Neuronal stem cell (in vitro differentiated cells): ENCODE data around the gene HES7.
A peak's percentile ranks its signal among the peaks of the same experiment; 100 is the strongest.

Experiments used
- DNase-seq: peaks from one replicate; pipeline ENCODE4 v3.0.0-alpha.2; 2013; ENCODE audit warnings: low spot score
- H2AFZ ChIP-seq: one replicate; pipeline ENCODE4 v1.6.1; 2013; ENCODE audit warnings: mild to moderate bottlenecking, low read length, inconsistent platforms
- H2AK5ac ChIP-seq: 2 replicates; pipeline ENCODE4 v1.6.1; 2013; ENCODE audit warnings: low read depth, mild to moderate bottlenecking, inconsistent platforms, low read length, moderate library complexity, mixed read lengths
- H2BK120ac ChIP-seq: 2 replicates; pipeline ENCODE4 v1.6.1; 2013; ENCODE audit warnings: low read depth, mild to moderate bottlenecking, inconsistent platforms, low read length, moderate library complexity, mixed read lengths
- H2BK12ac ChIP-seq: one replicate; pipeline ENCODE4 v1.6.1; 2013; ENCODE audit warnings: low read length, inconsistent platforms
- H2BK15ac ChIP-seq: 2 replicates; pipeline ENCODE4 v1.6.1; 2013; ENCODE audit warnings: mild to moderate bottlenecking, low read length, inconsistent platforms, mixed read lengths
- H2BK5ac ChIP-seq: one replicate; pipeline ENCODE4 v1.6.1; 2013; ENCODE audit warnings: inconsistent platforms, mild to moderate bottlenecking, low read length, moderate library complexity
- H3K14ac ChIP-seq: one replicate; pipeline ENCODE4 v1.6.1; 2013; ENCODE audit warnings: low read length, inconsistent platforms
- H3K18ac ChIP-seq: 2 replicates; pipeline ENCODE4 v1.6.1; 2013; ENCODE audit warnings: low read length, inconsistent platforms
- H3K23ac ChIP-seq: 2 replicates; pipeline ENCODE4 v1.6.1; 2013; ENCODE audit warnings: low read depth, mild to moderate bottlenecking, mixed read lengths, low read length, inconsistent platforms; ENCODE audit not compliant: poor library complexity
- H3K27ac ChIP-seq: replicated peaks from 3 replicates; pipeline ENCODE4 v1.5.1; 2013; ENCODE audit warnings: low read length, inconsistent platforms
- H3K27me3 ChIP-seq, 3 experiments: 2 replicates each; pipeline ENCODE4 v1.6.1; 2013; ENCODE audit warnings: low read length in 3 of 3, mild to moderate bottlenecking in 2 of 3, inconsistent platforms in 1 of 3, low read depth in 1 of 3, mixed read lengths in 1 of 3, moderate library complexity in 1 of 3; ENCODE audit not compliant: control insufficient read depth in 3 of 3, insufficient read depth in 3 of 3
- H3K36me3 ChIP-seq, 2 donors: replicated peaks in 1 of 2; 2 replicates each; pipeline ENCODE4 v1.6.1; 2013; ENCODE audit warnings: low read length in 2 of 2; ENCODE audit not compliant: control insufficient read depth in 2 of 2, insufficient read depth in 2 of 2
- H3K4ac ChIP-seq: 2 replicates; pipeline ENCODE4 v1.6.1; 2013; ENCODE audit warnings: inconsistent platforms, mild to moderate bottlenecking, low read length, moderate library complexity
- H3K4me1 ChIP-seq, 2 donors: 1 replicate in 1 of 2; 2 replicates in 1 of 2; pipeline ENCODE4 v1.6.1; 2013; ENCODE audit warnings: low read length in 2 of 2, low read depth in 1 of 2; ENCODE audit not compliant: control insufficient read depth in 2 of 2, insufficient read depth in 1 of 2
- H3K4me2 ChIP-seq: one replicate; pipeline ENCODE4 v1.6.1; 2013; ENCODE audit warnings: mild to moderate bottlenecking, low read length, inconsistent platforms; ENCODE audit not compliant: insufficient read depth, poor library complexity, severe bottlenecking
- H3K4me3 ChIP-seq, 2 donors: 2 replicates each; pipeline ENCODE4 v1.5.1; 2013; ENCODE audit warnings: low read length in 2 of 2, mild to moderate bottlenecking in 2 of 2, inconsistent platforms in 1 of 2, moderate library complexity in 1 of 2
- H3K79me1 ChIP-seq: one replicate; pipeline ENCODE4 v1.6.1; 2013; ENCODE audit warnings: low read depth, mild to moderate bottlenecking, inconsistent platforms, low read length, moderate library complexity
- H3K9ac ChIP-seq: one replicate; pipeline ENCODE4 v1.6.1; 2013; ENCODE audit warnings: mild to moderate bottlenecking, low read depth, low read length, inconsistent platforms; ENCODE audit not compliant: poor library complexity
- H3K9me3 ChIP-seq, 2 donors: replicated peaks in 1 of 2; 2 replicates each; pipeline versions ENCODE3 to v1.6.1; 2013; ENCODE audit warnings: low read length in 2 of 2, mild to moderate bottlenecking in 2 of 2, inconsistent platforms in 1 of 2, low read depth in 1 of 2, mixed read lengths in 1 of 2, moderate library complexity in 1 of 2; ENCODE audit not compliant: control insufficient read depth in 2 of 2, insufficient read depth in 1 of 2
- H4K8ac ChIP-seq: one replicate; pipeline ENCODE4 v1.6.1; 2013; ENCODE audit warnings: low read depth, mild to moderate bottlenecking, inconsistent platforms, low read length, moderate library complexity
- H4K91ac ChIP-seq: one replicate; pipeline ENCODE4 v1.6.1; 2013; ENCODE audit warnings: low read length, low read depth, mild to moderate bottlenecking, inconsistent platforms; ENCODE audit not compliant: poor library complexity
- WGBS, 2 donors: extraction: QIAGEN DNeasy Blood & Tissue Kit; methylation state at CpG; one replicate each; pipeline ENCODE4 v1.1.7; 2013; ENCODE audit warnings: missing lambda C conversion rate in 2 of 2, mixed read lengths in 1 of 2; ENCODE audit not compliant: insufficient read length in 2 of 2, insufficient replicate concordance in 1 of 2; ENCODE audit errors: extremely low coverage in 2 of 2; 5-methylcytosine and 5-hydroxymethylcytosine counted together

Gene HES7

GRCh38 chr17:8133399-8133798 is 9.5 kb upstream of the HES7 start:
- peak overlapping the region; percentile 18 for H2BK12ac ChIP-seq
- no CpG with 5 or more reads among the region's 12 CpGs for WGBS, 2 donors
- DNase-seq, result no peak
- H3K36me3 ChIP-seq, result no peaks in the 10 kb centered on the region
- peak overlapping the region in 1 of 2 donors; percentile 1 for H3K4me3 ChIP-seq
- H2BK120ac ChIP-seq, result no peak overlapping the region
- no peak overlapping the region for H3K9ac ChIP-seq
- peak overlapping the region; percentile 66 for H3K18ac ChIP-seq
- H3K4me2 ChIP-seq, result no peak overlapping the region
- no peak overlapping the region for H3K14ac ChIP-seq
- H2AK5ac ChIP-seq, result no peak overlapping the region
- H3K27ac ChIP-seq, result peak overlapping the region; percentile 69
- peak overlapping the region; percentile 88 for H2AFZ ChIP-seq
- H3K4me1 ChIP-seq, result peaks cover 0 to 13% of the 10 kb centered on the region in 2 donors
- H4K8ac ChIP-seq, result peak overlapping the region; percentile 53
- H2BK15ac ChIP-seq, result no peak overlapping the region
- no peak overlapping the region for H4K91ac ChIP-seq
- H3K9me3 ChIP-seq, result no peaks in the 10 kb centered on the region
- H3K4ac ChIP-seq, result no peak overlapping the region
- no peaks in the 10 kb centered on the region for H3K79me1 ChIP-seq
- H2BK5ac ChIP-seq, result no peak overlapping the region
- H3K23ac ChIP-seq, result no peak overlapping the region
- H3K27me3 ChIP-seq, result peaks cover 0 to 9% (median 0%) of the 10 kb centered on the region in 3 experiments

GRCh38 chr17:8131844-8132441 is 8.0 kb upstream of the HES7 start:
- H2BK5ac ChIP-seq, result no peak overlapping the region
- no peak overlapping the region for H3K4ac ChIP-seq
- no peak overlapping the region for H3K9ac ChIP-seq
- H3K18ac ChIP-seq, result no peak overlapping the region
- no peaks in the 10 kb centered on the region for H3K79me1 ChIP-seq
- no peaks in the 10 kb centered on the region for H3K36me3 ChIP-seq
- no peaks in the 10 kb centered on the region for H3K9me3 ChIP-seq
- no peak for DNase-seq
- H3K4me3 ChIP-seq, result no peak overlapping the region
- no peak overlapping the region for H3K27ac ChIP-seq
- H2AK5ac ChIP-seq, result no peak overlapping the region
- no peak overlapping the region for H3K4me2 ChIP-seq
- H2BK120ac ChIP-seq, result no peak overlapping the region
- H3K27me3 ChIP-seq, result peaks cover 0 to 10% (median 0%) of the 10 kb centered on the region in 3 experiments
- H3K14ac ChIP-seq, result no peak overlapping the region
- H2AFZ ChIP-seq, result no peak overlapping the region
- peaks cover 3 to 12% of the 10 kb centered on the region in 2 donors for H3K4me1 ChIP-seq
- no peak overlapping the region for H2BK15ac ChIP-seq
- no peak overlapping the region for H2BK12ac ChIP-seq
- no peak overlapping the region for H4K91ac ChIP-seq
- H3K23ac ChIP-seq, result no peak overlapping the region
- WGBS, 2 donors, result no CpG with 5 or more reads among the region's 3 CpGs
- no peak overlapping the region for H4K8ac ChIP-seq

- Histone ChIP-seq H2BK12ac (peak overlapping the region; percentile 84), H3K4me2 (no peak overlapping the region), H2AK5ac (no peak overlapping the region), H3K9me3 (no peaks in the 10 kb centered on the region), H3K27me3 (peaks cover 10 to 35% (median 18%) of the 10 kb centered on the region in 3 experiments), H2AFZ (no peak overlapping the region), H3K27ac (peak overlapping the region; percentile 28), H3K4ac (no peak overlapping the region), H4K91ac (no peak overlapping the region), H4K8ac (no peak overlapping the region), H3K4me3 (no peak overlapping the region), H3K36me3 (no peaks in the 10 kb centered on the region), H3K18ac (no peak overlapping the region), H2BK15ac (no peak overlapping the region), H3K9ac (no peak overlapping the region), H2BK5ac (no peak overlapping the region), H3K14ac (no peak overlapping the region), H3K79me1 (no peaks in the 10 kb centered on the region), H3K23ac (no peak overlapping the region), H3K4me1 (peaks cover 16 to 19% of the 10 kb centered on the region in 2 donors), H2BK120ac (no peak overlapping the region)
- DNase-seq, result no peak
- WGBS, 2 donors, result no CpG with 5 or more reads among the region's 14 CpGs
Measured at GRCh38 chr17:8128125-8128784, 4.3 kb upstream of the HES7 start.

DNA sequence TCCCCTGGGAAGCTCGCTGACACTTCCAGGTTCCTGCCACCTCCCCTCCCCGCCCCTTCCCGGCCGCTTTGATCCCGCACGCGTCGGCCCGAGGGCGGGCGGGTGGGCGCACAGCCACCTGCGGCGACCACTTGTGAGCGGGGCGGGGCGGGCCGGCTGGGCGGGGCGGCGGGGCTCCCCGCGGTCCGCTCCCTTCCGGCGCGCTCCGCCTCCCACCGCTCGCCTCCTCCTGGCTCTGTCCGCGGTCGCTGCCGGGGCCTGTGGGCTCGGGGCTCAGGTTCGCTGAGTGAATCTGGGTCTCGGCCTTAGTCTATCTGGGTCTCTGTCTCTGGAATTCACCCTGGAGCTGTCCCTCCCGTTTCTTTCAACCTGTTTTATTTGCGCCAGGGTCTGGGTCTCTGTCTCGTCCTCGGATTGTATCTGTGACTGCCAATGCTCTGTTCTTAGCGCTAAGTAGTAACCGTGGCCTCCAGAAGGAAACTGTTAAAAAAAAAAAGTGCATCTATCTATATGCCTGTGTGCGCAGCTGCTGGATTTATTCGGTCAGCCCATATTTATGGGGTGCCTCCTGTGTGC is 2.7 kb upstream of the HES7 start:
- Histone ChIP-seq H3K23ac (no peak overlapping the region), H4K91ac (no peak overlapping the region), H3K9me3 (no peaks in the 10 kb centered on the region), H3K27me3 (peaks cover 14 to 49% (median 28%) of the 10 kb centered on the region in 3 experiments), H2BK15ac (no peak overlapping the region), H3K4ac (no peak overlapping the region), H4K8ac (no peak overlapping the region), H2AK5ac (no peak overlapping the region), H3K4me3 (peak overlapping the region; percentile 67 to 84), H3K14ac (no peak overlapping the region), H2BK120ac (no peak overlapping the region), H2BK5ac (no peak overlapping the region), H2BK12ac (no peak overlapping the region), H3K79me1 (no peaks in the 10 kb centered on the region), H3K4me1 (peaks cover 16 to 25% of the 10 kb centered on the region in 2 donors), H3K18ac (peak overlapping the region; percentile 92), H3K9ac (no peak overlapping the region), H3K36me3 (no peaks in the 10 kb centered on the region), H3K27ac (no peak overlapping the region), H2AFZ (peak overlapping the region; percentile 93), H3K4me2 (peak overlapping the region; percentile 84)
- WGBS, 2 donors, result no CpG with 5 or more reads among the region's 45 CpGs
- peak; percentile 57 for DNase-seq
